ENCODE results near the gene TMCC3. TPM values are rescaled to one million over a fixed set of nuclear protein-coding genes. Genes with fewer than 3 reads are reported as not detected.

TMCC3 gene
- total RNA-seq, 1 donor from 2014 or later, result 11.0 TPM

- Histone ChIP-seq H3K27me3 (no peaks in the 10 kb centered on the region), H3K36me3 (no peaks in the 10 kb centered on the region), H3K4me1 (no peaks in the 10 kb centered on the region), H3K27ac (no peak overlapping the region), H3K9me3 (no peaks in the 10 kb centered on the region), H3K4me3 (no peak overlapping the region)
- DNase-seq (ENCODE audit: low spot score in 2 of 2), result no peak
- intact Hi-C loops (cut with DNase I), result no loop called here
- no peak for TF ChIP-seq CTCF (IDR thresholded peaks at IDR 0.05)
Measured at GRCh38 chr12:94561943-94562411, 88.4 kb downstream of the TMCC3 start.

- H3K36me3 ChIP-seq, result no peaks in the 10 kb centered on the region
- no peak overlapping the region for H3K27ac ChIP-seq
- H3K4me3 ChIP-seq, result no peak overlapping the region
- intact Hi-C loops (cut with DNase I), result no loop called here
- no peaks in the 10 kb centered on the region for H3K27me3 ChIP-seq
- no peaks in the 10 kb centered on the region for H3K4me1 ChIP-seq
- no peak for DNase-seq (ENCODE audit: low spot score in 2 of 2)
- H3K9me3 ChIP-seq, result no peaks in the 10 kb centered on the region
- TF ChIP-seq CTCF (IDR thresholded peaks at IDR 0.05), result no peak
Measured at GRCh38 chr12:94560431-94561221, 89.7 kb downstream of the TMCC3 start.

GRCh38 chr12:94558612-94559011 is 91.7 kb downstream of the TMCC3 start:
- Histone ChIP-seq H3K27ac (no peak overlapping the region), H3K36me3 (no peaks in the 10 kb centered on the region), H3K4me1 (no peaks in the 10 kb centered on the region), H3K9me3 (no peaks in the 10 kb centered on the region), H3K4me3 (no peak overlapping the region), H3K27me3 (no peaks in the 10 kb centered on the region)
- TF ChIP-seq CTCF (IDR thresholded peaks at IDR 0.05), result no peak
- no peak for DNase-seq (ENCODE audit: low spot score in 2 of 2)
- intact Hi-C loops (cut with DNase I), result no loop called here

- Histone ChIP-seq H3K27me3 (no peaks in the 10 kb centered on the region), H3K27ac (no peak overlapping the region), H3K36me3 (no peaks in the 10 kb centered on the region), H3K9me3 (no peaks in the 10 kb centered on the region), H3K4me3 (no peak overlapping the region), H3K4me1 (no peaks in the 10 kb centered on the region)
- DNase-seq (ENCODE audit: low spot score in 2 of 2), result no peak
- TF ChIP-seq CTCF (IDR thresholded peaks at IDR 0.05), result no peak
- intact Hi-C loops (cut with DNase I), result no loop called here
Measured at GRCh38 chr12:94557746-94558295, 92.5 kb downstream of the TMCC3 start.

- Histone ChIP-seq H3K36me3 (no peaks in the 10 kb centered on the region), H3K9me3 (no peaks in the 10 kb centered on the region), H3K27me3 (no peaks in the 10 kb centered on the region), H3K4me3 (no peak overlapping the region), H3K27ac (no peak overlapping the region), H3K4me1 (no peaks in the 10 kb centered on the region)
- no peak for DNase-seq (ENCODE audit: low spot score in 2 of 2)
- intact Hi-C loops (cut with DNase I), result no loop called here
- no peak for TF ChIP-seq CTCF (IDR thresholded peaks at IDR 0.05)
Measured at GRCh38 chr12:94555687-94556086, 94.7 kb downstream of the TMCC3 start.

All from ascending aorta (tissue), 2 donors.